ENCODE results near the gene MLXIPL. TPM values are rescaled to one million over a fixed set of nuclear protein-coding genes. Genes with fewer than 3 reads are reported as not detected.

Gene MLXIPL
- total RNA-seq, 1 experiment from 2014 or later = not detected

GRCh38 chr7:73647725-73648592 is 23.6 kb upstream of the MLXIPL start:
- in situ Hi-C loops (cut with HindIII; ENCODE audit: low pct_unique_long_range_greater_than_20kb, low sequenced_read_pairs) = no loop called here
- DNase-seq (ENCODE audit: low read depth) = no peak

GRCh38 chr7:73646785-73647724 is 22.7 kb upstream of the MLXIPL start:
- DNase-seq (ENCODE audit: low read depth) = no peak
- in situ Hi-C loops (cut with HindIII; ENCODE audit: low pct_unique_long_range_greater_than_20kb, low sequenced_read_pairs) = no loop called here

- in situ Hi-C loops (cut with HindIII; ENCODE audit: low pct_unique_long_range_greater_than_20kb, low sequenced_read_pairs) = no loop called here
These were observed 21.4 kb upstream of the MLXIPL start for GRCh38 chr7:73645643-73646174.

GRCh38 chr7:73644688-73645286 is 20.5 kb upstream of the MLXIPL start:
- in situ Hi-C loops (cut with HindIII; ENCODE audit: low pct_unique_long_range_greater_than_20kb, low sequenced_read_pairs) = no loop called here

More at GRCh38 chr7:73645643-73646174, 21.4 kb upstream of the MLXIPL start:
- no peak for DNase-seq (ENCODE audit: low read depth)

GRCh38 chr7:73642834-73643233 is 18.5 kb upstream of the MLXIPL start:
- in situ Hi-C loops (cut with HindIII; ENCODE audit: low pct_unique_long_range_greater_than_20kb, low sequenced_read_pairs) = no loop called here
- DNase-seq (ENCODE audit: low read depth) = no peak

More at GRCh38 chr7:73644688-73645286, 20.5 kb upstream of the MLXIPL start:
- no peak for DNase-seq (ENCODE audit: low read depth)

GRCh38 chr7:73638911-73639310 is 14.6 kb upstream of the MLXIPL start:
- no peak for DNase-seq (ENCODE audit: low read depth)
- in situ Hi-C loops (cut with HindIII; ENCODE audit: low pct_unique_long_range_greater_than_20kb, low sequenced_read_pairs) = no loop called here

GRCh38 chr7:73635428-73636200 is 11.3 kb upstream of the MLXIPL start:
- in situ Hi-C loops (cut with HindIII; ENCODE audit: low pct_unique_long_range_greater_than_20kb, low sequenced_read_pairs) = no loop called here
- DNase-seq (ENCODE audit: low read depth) = no peak

- no peak for DNase-seq (ENCODE audit: low read depth)
- in situ Hi-C loops (cut with HindIII; ENCODE audit: low pct_unique_long_range_greater_than_20kb, low sequenced_read_pairs) = no loop called here
These were observed 9.5 kb upstream of the MLXIPL start for GRCh38 chr7:73633844-73634243.

- DNase-seq (ENCODE audit: low read depth) = no peak
- in situ Hi-C loops (cut with HindIII; ENCODE audit: low pct_unique_long_range_greater_than_20kb, low sequenced_read_pairs) = no loop called here
These were observed 9.0 kb upstream of the MLXIPL start for GRCh38 chr7:73633323-73633722.

GRCh38 chr7:73631558-73631957 is 7.2 kb upstream of the MLXIPL start:
- in situ Hi-C loops (cut with HindIII; ENCODE audit: low pct_unique_long_range_greater_than_20kb, low sequenced_read_pairs) = no loop called here
- no peak for DNase-seq (ENCODE audit: low read depth)

- in situ Hi-C loops (cut with HindIII; ENCODE audit: low pct_unique_long_range_greater_than_20kb, low sequenced_read_pairs) = no loop called here
- DNase-seq (ENCODE audit: low read depth) = no peak
These were observed 4.2 kb upstream of the MLXIPL start for GRCh38 chr7:73628504-73628903.

GRCh38 chr7:73626814-73627213 is 2.5 kb upstream of the MLXIPL start:
- in situ Hi-C loops (cut with HindIII; ENCODE audit: low pct_unique_long_range_greater_than_20kb, low sequenced_read_pairs) = no loop called here
- DNase-seq (ENCODE audit: low read depth) = no peak

GRCh38 chr7:73625276-73625675 is 954 bp upstream of the MLXIPL start:
- in situ Hi-C loops (cut with HindIII; ENCODE audit: low pct_unique_long_range_greater_than_20kb, low sequenced_read_pairs) = no loop called here
- DNase-seq (ENCODE audit: low read depth) = no peak

GRCh38 chr7:73624669-73625001 is 313 bp upstream of the MLXIPL start:
- in situ Hi-C loops (cut with HindIII; ENCODE audit: low pct_unique_long_range_greater_than_20kb, low sequenced_read_pairs) = no loop called here
- DNase-seq (ENCODE audit: low read depth) = no peak

GRCh38 chr7:73622909-73623797 is 1.2 kb downstream of the MLXIPL start:
- DNase-seq (ENCODE audit: low read depth) = no peak
- in situ Hi-C loops (cut with HindIII; ENCODE audit: low pct_unique_long_range_greater_than_20kb, low sequenced_read_pairs) = no loop called here

- in situ Hi-C loops (cut with HindIII; ENCODE audit: low pct_unique_long_range_greater_than_20kb, low sequenced_read_pairs) = no loop called here
- DNase-seq (ENCODE audit: low read depth) = no peak
These were observed 1.8 kb downstream of the MLXIPL start for GRCh38 chr7:73622527-73622908.
